IPS-18c (cell line): ENCODE data around the gene TRIO.

Experiments used
- H3K4me3 ChIP-seq: 2 replicates; pipeline ENCODE4 v1.7.0; 2013; ENCODE audit warnings: low read depth, mild to moderate bottlenecking, low read length, moderate library complexity; ENCODE audit not compliant: insufficient read depth
- H3K9me3 ChIP-seq: one replicate; pipeline ENCODE4 v1.6.1; 2013; ENCODE audit warnings: mild to moderate bottlenecking, low read length, moderate library complexity; ENCODE audit not compliant: control insufficient read depth, insufficient read depth

TRIO gene

DNA sequence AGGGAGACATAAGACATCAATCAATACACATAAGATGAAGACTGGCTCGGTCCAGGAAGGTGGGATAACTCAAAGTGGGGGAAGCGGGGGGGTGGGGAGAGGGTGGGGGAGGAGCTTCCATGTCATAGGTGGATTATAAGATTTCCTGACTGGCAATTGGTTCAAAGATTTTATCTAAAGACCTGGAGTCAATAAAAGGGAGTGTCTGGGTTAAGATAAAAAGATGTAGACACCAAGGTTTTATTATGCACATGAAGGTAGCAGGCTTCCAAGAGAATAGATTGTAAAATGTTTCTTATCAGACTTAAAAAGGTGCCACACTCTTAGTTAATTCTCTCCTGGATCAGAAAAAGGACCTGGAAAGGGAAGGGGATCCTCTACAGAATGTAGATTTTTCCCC, 412.9 kb downstream of the TRIO start:
- Histone ChIP-seq H3K9me3 (no peaks in the 10 kb centered on the region), H3K4me3 (no peak overlapping the region)

DNA sequence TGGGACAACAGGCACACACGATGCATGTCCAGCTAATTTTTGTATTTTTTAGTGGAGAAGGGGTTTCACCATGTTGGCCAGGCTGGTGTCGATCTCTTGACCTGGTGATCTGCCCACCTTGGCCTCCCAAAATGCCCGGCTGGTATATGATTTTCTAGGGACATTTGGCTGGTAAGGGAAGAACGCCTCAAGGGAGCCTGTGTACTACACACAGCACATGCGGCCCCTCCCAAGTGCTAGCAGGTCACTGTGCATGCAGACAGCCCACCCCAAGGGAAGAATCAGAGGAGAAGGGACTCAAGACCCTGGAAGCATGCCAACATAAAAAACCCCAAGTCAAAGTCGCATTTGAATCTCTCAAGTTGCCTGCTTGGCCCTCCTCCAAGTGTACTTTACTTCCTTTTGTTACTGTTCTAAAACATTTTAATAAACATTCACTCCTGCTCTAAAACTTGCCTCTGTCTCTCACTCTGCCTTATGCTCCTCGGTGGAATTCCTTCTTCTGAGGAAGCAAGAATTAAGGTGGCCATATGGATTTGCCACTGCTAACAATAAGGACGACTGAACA, 414.1 kb downstream of the TRIO start:
- H3K9me3 ChIP-seq = no peaks in the 10 kb centered on the region
- H3K4me3 ChIP-seq = no peak overlapping the region

DNA sequence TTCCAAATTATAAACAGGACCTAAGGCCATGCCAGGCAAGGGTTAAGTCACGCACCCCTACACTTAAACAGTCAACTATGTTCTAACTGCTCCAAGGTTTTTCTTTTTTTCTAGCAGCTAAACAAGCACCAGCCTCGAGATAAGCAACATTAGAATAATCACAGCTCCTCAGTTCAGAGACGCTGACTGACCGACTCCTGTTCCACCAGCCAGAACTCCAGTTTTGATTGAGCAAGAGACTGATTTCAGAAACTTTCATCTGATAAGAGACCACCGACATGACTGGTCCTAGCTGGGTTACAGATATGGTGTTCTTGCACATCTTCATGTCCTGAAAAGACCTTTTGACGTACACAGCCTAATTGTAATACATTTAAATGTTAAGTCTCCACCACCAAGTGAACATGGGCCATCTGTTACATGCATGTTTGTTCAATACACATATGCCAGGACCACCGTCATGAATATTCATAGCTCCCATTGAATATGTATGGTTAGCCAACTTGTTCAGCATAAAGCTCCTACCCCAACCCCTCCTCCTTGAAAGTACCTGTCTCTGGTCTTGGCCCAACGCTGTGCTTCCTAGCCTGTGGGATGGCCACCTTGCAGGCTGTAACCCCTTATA, 414.8 kb downstream of the TRIO start:
- no peaks in the 10 kb centered on the region for H3K9me3 ChIP-seq
- H3K4me3 ChIP-seq = no peak overlapping the region
